SK-N-MC (cell line): ENCODE data around the gene XRCC4.

ENCODE experiments used
- DNase-seq: peaks from one replicate; pipeline ENCODE4 v3.0.0-alpha.2; 2011; ENCODE audit warnings: low read depth, low spot score
- H3K27ac ChIP-seq: fragments of 200-600 bp; sonication (generic); 2 replicates; pipeline ENCODE4 v1.5.1; 2016; ENCODE audit warnings: mixed run types
- H3K36me3 ChIP-seq: fragments of 200-600 bp; sonication (generic); 2 replicates; pipeline ENCODE4 v1.6.1; 2017; ENCODE audit warnings: antibody characterized with exemption, low read length, mixed read lengths; ENCODE audit not compliant: insufficient read depth
- H3K4me3 ChIP-seq: fragments of 200-600 bp; sonication (generic); 2 replicates; pipeline ENCODE4 v1.5.1; 2016
- H3K9ac ChIP-seq: fragments of 200-600 bp; sonication (generic); 2 replicates; pipeline ENCODE4 v1.8.0; 2017; ENCODE audit warnings: mixed run types, mixed read lengths; ENCODE audit not compliant: insufficient read length
- H3K9me3 ChIP-seq: fragments of 200-600 bp; sonication (generic); 2 replicates; pipeline ENCODE4 v1.6.1; 2017; ENCODE audit warnings: low read depth, mild to moderate bottlenecking, antibody characterized with exemption, low read length, moderate library complexity, mixed read lengths
- EZH2 ChIP-seq: fragments of 200-600 bp; sonication (generic); IDR thresholded peaks from one replicate; pipeline ENCODE4 v1.6.1; 2017; ENCODE audit warnings: antibody characterized with exemption
- FOXP2 ChIP-seq: optimal IDR thresholded peaks from 2 replicates; pipeline ENCODE3; 2011; ENCODE audit warnings: mild to moderate bottlenecking, moderate library complexity; ENCODE audit not compliant: insufficient read depth; ENCODE audit errors: extremely low read length, control extremely low read depth
- POLR2AphosphoS5 ChIP-seq: IDR thresholded peaks from 2 replicates; pipeline ENCODE4 v1.6.1; 2012; ENCODE audit warnings: mild to moderate bottlenecking, low read depth, low read length, borderline replicate concordance

XRCC4 gene

DNA sequence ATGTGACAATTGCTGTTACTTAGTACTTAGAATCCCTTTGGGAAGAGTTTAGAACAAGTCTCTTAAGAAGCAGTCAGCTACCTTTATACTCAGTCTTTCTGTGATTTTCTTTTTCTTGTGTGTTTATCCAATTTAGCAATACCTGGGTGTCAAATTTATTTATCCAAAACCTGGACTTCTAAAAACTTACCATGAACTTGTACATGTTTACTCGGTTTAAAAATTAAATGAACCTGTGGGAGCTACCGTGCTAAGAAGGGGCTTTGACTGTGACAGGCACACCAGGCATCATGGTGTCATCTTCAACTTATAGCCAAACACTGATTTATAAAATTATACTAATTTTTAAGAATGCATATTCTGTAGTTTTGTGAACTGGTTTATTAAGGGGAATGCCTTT is 96.5 kb downstream of the XRCC4 start:
- TF ChIP-seq FOXP2 (no peak), EZH2 (no peak), POLR2AphosphoS5 (no peak)

DNA sequence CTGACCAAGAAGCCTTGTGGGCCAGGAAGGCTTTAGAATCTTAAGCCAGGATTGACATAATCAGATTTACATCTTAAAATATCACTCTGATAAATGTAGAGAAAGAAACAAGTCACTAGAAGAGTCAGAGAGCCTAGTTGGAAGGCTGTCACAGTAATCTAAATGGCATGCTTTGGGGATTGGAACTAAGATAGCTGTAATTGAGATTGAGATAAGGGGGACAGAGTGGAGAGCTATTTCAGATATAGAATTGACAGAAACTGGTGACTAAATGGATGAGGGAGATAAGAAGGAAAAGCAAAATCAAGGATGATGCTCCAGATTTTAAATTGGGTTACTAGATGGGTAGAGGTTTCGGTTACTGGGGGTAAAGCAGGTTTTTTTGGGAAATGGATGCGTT is 100.5 kb downstream of the XRCC4 start:
- Histone ChIP-seq H3K4me3 (no peak overlapping the region), H3K36me3 (no peaks in the 10 kb centered on the region), H3K9me3 (no peaks in the 10 kb centered on the region), H3K9ac (no peak overlapping the region), H3K27ac (no peak overlapping the region)
- no peak for DNase-seq
- no peak for TF ChIP-seq FOXP2
- TF ChIP-seq POLR2AphosphoS5: no peak
- TF ChIP-seq EZH2: no peak

More for the DNA sequence above, 96.5 kb downstream of the XRCC4 start:
- no peaks in the 10 kb centered on the region for H3K36me3 ChIP-seq
- H3K9me3 ChIP-seq: no peaks in the 10 kb centered on the region
- no peak overlapping the region for H3K9ac ChIP-seq
- no peak overlapping the region for H3K4me3 ChIP-seq
- no peak for DNase-seq
- no peak overlapping the region for H3K27ac ChIP-seq

DNA sequence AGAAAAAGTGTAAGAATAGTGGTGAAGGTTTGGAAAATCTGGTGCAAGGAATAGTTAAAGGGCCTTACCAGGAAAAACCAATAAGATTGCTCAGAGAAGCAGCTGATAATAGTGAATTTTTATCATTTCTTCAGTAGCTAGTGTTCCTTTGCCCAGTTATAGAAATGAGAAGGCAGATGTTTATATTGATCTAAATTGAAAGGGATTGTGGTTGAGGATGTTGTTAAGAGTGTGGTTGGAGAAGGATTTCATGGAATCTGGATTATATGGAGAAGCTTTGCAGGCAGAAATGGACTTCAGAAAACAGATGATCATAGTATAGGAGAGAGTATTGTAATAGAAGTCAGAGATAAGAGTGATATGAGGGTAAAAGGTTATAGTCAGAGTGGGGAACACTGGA is 102.6 kb downstream of the XRCC4 start:
- H3K27ac ChIP-seq: no peak overlapping the region
- no peaks in the 10 kb centered on the region for H3K36me3 ChIP-seq
- H3K9ac ChIP-seq: no peak overlapping the region
- TF ChIP-seq POLR2AphosphoS5 (no peak), FOXP2 (no peak), EZH2 (no peak)
- no peaks in the 10 kb centered on the region for H3K9me3 ChIP-seq
- no peak overlapping the region for H3K4me3 ChIP-seq
- DNase-seq: no peak

GRCh38 chr5:83184534-83184933 is 107.2 kb downstream of the XRCC4 start:
- TF ChIP-seq FOXP2: no peak
- TF ChIP-seq EZH2: no peak
- no peak for TF ChIP-seq POLR2AphosphoS5
- Histone ChIP-seq H3K27ac (no peak overlapping the region), H3K4me3 (no peak overlapping the region), H3K36me3 (no peaks in the 10 kb centered on the region), H3K9ac (no peak overlapping the region), H3K9me3 (no peaks in the 10 kb centered on the region)
- no peak for DNase-seq

GRCh38 chr5:83192947-83193346 is 115.6 kb downstream of the XRCC4 start:
- no peak overlapping the region for H3K9ac ChIP-seq
- no peaks in the 10 kb centered on the region for H3K36me3 ChIP-seq
- DNase-seq: no peak
- TF ChIP-seq FOXP2 (no peak), POLR2AphosphoS5 (no peak), EZH2 (no peak)
- H3K27ac ChIP-seq: no peak overlapping the region
- H3K4me3 ChIP-seq: no peak overlapping the region
- H3K9me3 ChIP-seq: no peaks in the 10 kb centered on the region

GRCh38 chr5:83197326-83197967 is 120.1 kb downstream of the XRCC4 start:
- no peak for DNase-seq

GRCh38 chr5:83199126-83199525 is 121.8 kb downstream of the XRCC4 start:
- no peaks in the 10 kb centered on the region for H3K36me3 ChIP-seq
- no peak overlapping the region for H3K9ac ChIP-seq
- TF ChIP-seq EZH2 (no peak), POLR2AphosphoS5 (no peak), FOXP2 (no peak)
- H3K4me3 ChIP-seq: no peak overlapping the region
- no peak overlapping the region for H3K27ac ChIP-seq
- no peaks in the 10 kb centered on the region for H3K9me3 ChIP-seq
- no peak for DNase-seq

More at GRCh38 chr5:83197326-83197967, 120.1 kb downstream of the XRCC4 start:
- no peaks in the 10 kb centered on the region for H3K36me3 ChIP-seq
- no peak for TF ChIP-seq EZH2
- no peak for TF ChIP-seq FOXP2
- TF ChIP-seq POLR2AphosphoS5: no peak
- no peak overlapping the region for H3K4me3 ChIP-seq
- no peak overlapping the region for H3K9ac ChIP-seq
- H3K9me3 ChIP-seq: no peaks in the 10 kb centered on the region
- no peak overlapping the region; the same call in 1 of the 2 replicates for H3K27ac ChIP-seq

DNA sequence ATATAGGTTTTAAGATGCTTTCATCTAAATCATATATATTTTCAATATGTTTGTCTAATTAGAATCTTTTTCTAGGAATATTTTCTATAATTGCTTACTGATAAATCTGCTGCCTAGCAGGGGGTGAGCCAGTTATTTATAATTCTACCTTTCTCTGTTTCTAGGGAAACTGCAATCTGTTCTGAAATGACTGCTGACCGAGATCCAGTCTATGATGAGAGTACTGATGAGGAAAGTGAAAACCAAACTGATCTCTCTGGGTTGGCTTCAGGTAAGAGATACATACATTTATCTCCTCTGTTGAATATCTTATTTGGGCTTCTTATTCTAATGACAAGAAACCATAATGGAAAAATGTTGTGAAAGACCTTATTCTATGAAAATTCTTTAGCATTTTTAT is 127.3 kb downstream of the XRCC4 start:
- TF ChIP-seq EZH2 (no peak), POLR2AphosphoS5 (no peak), FOXP2 (no peak)
- no peak overlapping the region for H3K9ac ChIP-seq
- H3K36me3 ChIP-seq: no peaks in the 10 kb centered on the region
- H3K9me3 ChIP-seq: no peaks in the 10 kb centered on the region
- DNase-seq: no peak
- H3K4me3 ChIP-seq: no peak overlapping the region
- no peak overlapping the region for H3K27ac ChIP-seq

GRCh38 chr5:83209963-83210362 is 132.6 kb downstream of the XRCC4 start:
- no peak for DNase-seq
- Histone ChIP-seq H3K9ac (no peak overlapping the region), H3K9me3 (no peaks in the 10 kb centered on the region), H3K27ac (no peak overlapping the region), H3K36me3 (no peaks in the 10 kb centered on the region), H3K4me3 (no peak overlapping the region)
- TF ChIP-seq FOXP2: no peak
- no peak for TF ChIP-seq EZH2
- TF ChIP-seq POLR2AphosphoS5: no peak
